Neural progenitor cell (in vitro differentiated cells): ENCODE results near the gene CLEC18C. TPM values are rescaled to one million over a fixed set of nuclear protein-coding genes. Genes with fewer than 3 reads are reported as not detected.
A peak's percentile ranks its signal among the peaks of the same experiment; 100 is the strongest.
"Not testable (repeated sequence)": the region's sequence is repeated elsewhere in the genome, so short reads cannot be mapped to it uniquely, and the experiment has no call there.

ENCODE experiments used
- DNase-seq: peaks from one replicate; pipeline ENCODE4 v3.0.0-alpha.2; 2016; ENCODE audit warnings: low spot score
- H2AFZ ChIP-seq: fragments of 200-600 bp; sonication (generic); replicated peaks from 2 replicates; pipeline ENCODE4 v1.6.1; 2016; ENCODE audit warnings: antibody characterized with exemption
- H3F3A ChIP-seq: fragments of 200-600 bp; sonication (generic); 2 replicates; pipeline ENCODE4 v1.6.1; 2016; ENCODE audit warnings: antibody characterized with exemption, low read depth
- H3K27ac ChIP-seq: fragments of 200-600 bp; sonication (generic); 2 replicates; pipeline ENCODE4 v1.5.1; 2016; ENCODE audit warnings: mild to moderate bottlenecking
- H3K27me3 ChIP-seq: fragments of 200-600 bp; sonication (generic); 2 replicates; pipeline ENCODE4 v1.6.1; 2016; ENCODE audit warnings: mild to moderate bottlenecking, moderate library complexity
- H3K36me3 ChIP-seq: fragments of 200-600 bp; sonication (generic); 2 replicates; pipeline ENCODE4 v1.5.1; 2016
- H3K4me1 ChIP-seq: fragments of 200-600 bp; sonication (generic); 2 replicates; pipeline ENCODE4 v1.6.1; 2016; ENCODE audit warnings: mixed run types
- H3K4me2 ChIP-seq: fragments of 200-600 bp; sonication (generic); 2 replicates; pipeline ENCODE4 v1.6.1; 2016
- H3K4me3 ChIP-seq: fragments of 200-600 bp; sonication (generic); 2 replicates; pipeline ENCODE4 v1.5.1; 2016
- H3K79me2 ChIP-seq: fragments of 200-600 bp; sonication (generic); 2 replicates; pipeline ENCODE4 v1.6.1; 2016; ENCODE audit warnings: low read depth
- H3K9ac ChIP-seq: fragments of 200-600 bp; sonication (generic); 2 replicates; pipeline ENCODE4 v1.6.1; 2016
- H3K9me3 ChIP-seq: fragments of 200-600 bp; sonication (generic); 2 replicates; pipeline ENCODE4 v1.5.1; 2016; ENCODE audit warnings: low read depth
- H4K20me1 ChIP-seq: fragments of 200-600 bp; sonication (generic); 2 replicates; pipeline ENCODE4 v1.6.1; 2016; ENCODE audit warnings: low read depth
- H3K27ac Mint-ChIP-seq: 3 replicates; pipeline ENCODE4 v1.8.0; 2021; ENCODE audit warnings: mixed read lengths
- H3K27me3 Mint-ChIP-seq: 2 replicates; pipeline ENCODE4 v1.8.0; 2022; ENCODE audit warnings: low read depth, mild to moderate bottlenecking, inconsistent platforms, moderate library complexity, mixed read lengths; ENCODE audit not compliant: insufficient read depth
- H3K36me3 Mint-ChIP-seq: 3 replicates; pipeline ENCODE4 v1.8.0; 2021; ENCODE audit warnings: mixed read lengths
- H3K4me1 Mint-ChIP-seq: 3 replicates; pipeline ENCODE4 v1.8.0; 2021; ENCODE audit warnings: mixed read lengths
- H3K4me3 Mint-ChIP-seq: 3 replicates; pipeline ENCODE4 v1.8.0; 2021; ENCODE audit warnings: mild to moderate bottlenecking, moderate library complexity, mixed read lengths
- H3K9me3 Mint-ChIP-seq: 3 replicates; pipeline ENCODE4 v1.8.0; 2020; ENCODE audit warnings: mixed read lengths
- total RNA-seq: library from RNA; depleted of rRNA; stranded (reverse); fragments of >200 nt; gene quantifications from 2 replicates; pipeline ENCODE4 v1.2.3, GENCODE V29; 2015; ENCODE audit warnings: low replicate concordance

The CLEC18C gene
- total RNA-seq, 1 donor from 2014 or later = 0.51 TPM

DNA sequence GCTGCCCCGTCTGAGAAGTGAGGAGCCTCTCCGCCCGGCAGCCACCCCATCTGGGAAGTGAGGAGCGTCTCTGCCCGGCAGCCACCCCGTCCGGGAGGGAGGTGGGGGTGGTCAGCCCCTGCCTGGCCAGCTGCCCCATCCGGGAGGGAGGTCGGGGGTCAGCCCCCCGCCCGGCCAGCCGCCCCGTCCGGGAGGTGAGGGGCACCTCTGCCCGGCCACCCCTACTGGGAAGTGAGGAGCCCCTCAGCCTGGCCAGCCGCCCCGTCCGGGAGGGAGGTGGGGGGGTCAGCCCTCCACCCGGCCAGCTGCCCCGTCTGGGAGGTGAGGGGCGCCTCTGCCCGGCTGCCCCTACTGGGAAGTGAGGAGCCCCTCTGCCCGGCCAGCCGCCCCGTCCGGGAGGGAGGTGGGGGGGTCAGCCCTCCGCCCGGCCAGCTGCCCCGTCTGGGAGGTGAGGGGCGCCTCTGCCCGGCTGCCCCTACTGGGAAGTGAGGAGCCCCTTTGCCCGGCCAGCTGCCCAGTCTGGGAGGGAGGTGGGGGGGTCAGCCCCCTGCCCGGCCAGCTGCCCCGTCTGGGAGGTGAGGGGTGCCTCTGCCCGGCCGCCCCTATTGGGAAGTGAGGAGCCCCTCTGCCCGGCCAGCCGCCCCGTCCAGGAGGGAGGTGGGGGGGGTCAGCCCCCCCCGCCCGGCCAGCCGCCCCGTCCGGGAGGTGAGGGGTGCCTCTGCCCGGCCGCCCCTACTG, 31.2 kb downstream of the CLEC18C start:
- not testable (repeated sequence) for H2AFZ ChIP-seq, H3K79me2 ChIP-seq, H4K20me1 ChIP-seq, H3K9ac ChIP-seq, H3K4me3 ChIP-seq, H3K27me3 Mint-ChIP-seq, DNase-seq, H3K36me3 ChIP-seq, H3K9me3 Mint-ChIP-seq, H3F3A ChIP-seq, H3K27me3 ChIP-seq, H3K9me3 ChIP-seq, H3K4me2 ChIP-seq, H3K4me1 ChIP-seq, H3K4me3 Mint-ChIP-seq, H3K27ac ChIP-seq, H3K4me1 Mint-ChIP-seq, H3K27ac Mint-ChIP-seq
- peaks cover 13% of the 10 kb centered on the region for H3K36me3 Mint-ChIP-seq

DNA sequence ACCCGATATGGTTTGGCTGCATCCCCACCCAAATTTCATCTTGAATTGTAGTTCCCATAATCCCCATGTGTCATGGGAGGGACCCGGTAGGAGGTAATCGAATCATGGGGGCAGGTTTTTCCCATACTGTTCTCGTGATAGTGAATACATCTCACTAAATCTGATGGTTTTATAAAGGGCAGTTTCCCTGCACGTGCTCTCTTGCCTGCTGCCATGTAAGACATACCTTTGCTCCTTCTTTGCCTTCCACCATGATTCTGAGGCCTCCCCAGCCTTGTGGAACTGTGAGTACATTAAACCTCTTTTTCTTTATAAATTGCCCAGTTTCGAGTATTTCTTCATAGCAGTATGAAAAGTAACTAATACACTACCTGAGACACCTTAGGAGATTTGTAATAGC, 32.8 kb downstream of the CLEC18C start:
- H3K9me3 Mint-ChIP-seq = not testable (repeated sequence)

DNA sequence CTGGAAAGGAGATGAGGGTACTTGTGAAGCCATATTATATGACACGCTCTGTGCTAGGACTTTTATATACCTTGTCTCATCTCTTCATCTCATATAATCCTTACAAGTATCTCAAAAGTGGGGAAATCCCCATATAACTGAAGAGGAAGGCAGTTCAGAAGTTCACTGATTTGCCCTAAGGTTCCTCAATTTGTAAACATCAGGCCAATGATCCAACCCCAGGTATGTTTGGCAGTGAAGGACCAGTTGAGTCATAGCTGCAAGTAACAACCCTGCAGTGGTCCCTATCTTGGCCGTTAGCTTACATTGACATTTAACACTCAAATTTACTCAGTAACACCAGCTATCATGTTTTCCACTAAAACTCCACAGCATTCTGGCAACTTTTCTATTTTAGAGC, 45.0 kb downstream of the CLEC18C start:
- not testable (repeated sequence) for H3K27ac Mint-ChIP-seq, H2AFZ ChIP-seq, H3K9ac ChIP-seq, H3K36me3 ChIP-seq, DNase-seq, H3K4me1 Mint-ChIP-seq, H3K9me3 Mint-ChIP-seq, H3K4me1 ChIP-seq, H3K79me2 ChIP-seq, H3K9me3 ChIP-seq, H3K4me2 ChIP-seq, H3K27me3 Mint-ChIP-seq, H3F3A ChIP-seq, H3K4me3 ChIP-seq, H4K20me1 ChIP-seq, H3K4me3 Mint-ChIP-seq, H3K36me3 Mint-ChIP-seq, H3K27me3 ChIP-seq, H3K27ac ChIP-seq

More for the DNA sequence above, 32.8 kb downstream of the CLEC18C start:
- H3K27ac ChIP-seq, H3K9me3 ChIP-seq, H3K36me3 ChIP-seq, H3K4me3 ChIP-seq, H3K4me1 Mint-ChIP-seq, H3K27me3 ChIP-seq, H3K4me2 ChIP-seq, H3K9ac ChIP-seq, H3K4me1 ChIP-seq, H3F3A ChIP-seq, H3K27me3 Mint-ChIP-seq, H4K20me1 ChIP-seq, H3K4me3 Mint-ChIP-seq, H2AFZ ChIP-seq, H3K79me2 ChIP-seq, DNase-seq: not testable (repeated sequence)
- Mint-ChIP-seq H3K27ac (peak overlapping the region; percentile 76), H3K36me3 (peaks cover 17% of the 10 kb centered on the region)

DNA sequence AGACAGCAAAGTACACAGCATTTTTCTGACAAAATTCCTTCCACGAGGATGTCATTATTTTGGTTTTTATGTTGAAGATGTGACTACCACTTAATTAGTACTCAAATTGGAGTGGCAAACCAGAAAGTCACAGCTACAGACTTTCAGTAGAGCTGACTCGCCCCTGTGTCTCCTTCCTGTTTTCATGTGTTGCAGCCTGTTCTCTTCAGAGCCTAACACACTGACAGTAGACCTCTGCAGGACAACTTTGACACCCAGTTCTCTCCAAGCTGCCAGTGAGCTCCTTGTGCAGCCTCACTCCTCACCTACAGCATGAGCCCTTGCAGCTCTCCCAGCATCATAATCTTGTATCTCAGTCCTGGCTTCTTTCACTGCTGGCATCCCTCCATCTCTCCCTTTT, 49.0 kb downstream of the CLEC18C start:
- H3K27me3 Mint-ChIP-seq, H3F3A ChIP-seq, H3K4me2 ChIP-seq, H3K27ac ChIP-seq, H3K9me3 Mint-ChIP-seq, H3K36me3 ChIP-seq, H3K36me3 Mint-ChIP-seq, H3K9ac ChIP-seq, H3K27me3 ChIP-seq, H3K79me2 ChIP-seq, H3K4me1 Mint-ChIP-seq, DNase-seq, H4K20me1 ChIP-seq, H2AFZ ChIP-seq, H3K9me3 ChIP-seq, H3K4me1 ChIP-seq, H3K4me3 Mint-ChIP-seq, H3K4me3 ChIP-seq, H3K27ac Mint-ChIP-seq: not testable (repeated sequence)

DNA sequence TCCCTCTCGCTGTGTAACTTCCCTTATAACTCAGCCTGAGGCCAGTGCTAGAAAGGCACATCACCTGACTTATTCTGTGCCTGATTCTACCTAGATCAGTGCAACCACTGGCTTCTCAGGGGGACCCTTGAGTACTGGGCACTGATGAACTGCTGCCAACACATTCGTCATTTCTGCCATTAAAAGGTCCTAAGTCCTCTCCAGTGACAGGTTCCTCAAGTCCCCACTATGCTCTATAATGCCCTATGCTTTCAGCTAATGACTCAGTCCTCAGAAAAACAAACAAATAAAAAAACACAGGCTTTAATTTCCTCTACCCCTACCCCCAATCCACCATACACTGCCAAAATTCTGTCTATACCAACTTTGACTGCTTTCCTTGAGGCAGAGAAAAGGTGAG, 49.6 kb downstream of the CLEC18C start:
- not testable (repeated sequence) for H2AFZ ChIP-seq, H3F3A ChIP-seq, DNase-seq, H3K4me3 ChIP-seq, H3K4me1 ChIP-seq, H3K36me3 Mint-ChIP-seq, H3K9ac ChIP-seq, H4K20me1 ChIP-seq, H3K79me2 ChIP-seq, H3K4me2 ChIP-seq, H3K9me3 Mint-ChIP-seq, H3K27ac ChIP-seq, H3K27me3 Mint-ChIP-seq, H3K36me3 ChIP-seq, H3K9me3 ChIP-seq, H3K27me3 ChIP-seq, H3K4me1 Mint-ChIP-seq, H3K4me3 Mint-ChIP-seq
- H3K27ac Mint-ChIP-seq = peak overlapping the region; percentile 34

DNA sequence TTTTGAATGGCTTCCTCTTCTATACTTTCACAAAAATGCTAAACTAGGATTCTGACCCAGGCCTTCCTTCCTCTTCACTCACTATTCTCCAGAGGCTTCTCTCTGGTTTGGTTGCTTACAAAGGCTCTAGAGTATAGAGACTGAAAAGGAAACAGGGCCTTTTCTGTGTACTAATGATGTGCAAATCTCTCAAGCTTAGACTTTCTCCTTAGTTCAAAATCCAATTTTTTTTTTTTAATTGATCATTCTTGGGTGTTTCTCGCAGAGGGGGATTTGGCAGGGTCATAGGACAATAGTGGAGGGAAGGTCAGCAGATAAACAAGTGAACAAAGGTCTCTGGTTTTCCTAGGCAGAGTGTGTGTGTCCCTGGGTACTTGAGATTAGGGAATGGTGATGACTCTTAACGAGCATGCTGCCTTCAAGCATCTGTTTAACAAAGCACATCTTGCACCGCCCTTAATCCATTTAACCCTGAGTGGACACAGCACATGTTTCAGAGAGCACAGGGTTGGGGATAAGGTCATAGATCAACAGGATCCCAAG, 50.5 kb downstream of the CLEC18C start:
- H3K27ac ChIP-seq = peak overlapping the region; percentile 14
- not testable (repeated sequence) for H4K20me1 ChIP-seq, H3K27ac Mint-ChIP-seq, H3F3A ChIP-seq, H3K27me3 Mint-ChIP-seq, H3K4me1 ChIP-seq, H3K4me3 ChIP-seq, H3K9me3 Mint-ChIP-seq, DNase-seq, H2AFZ ChIP-seq, H3K36me3 Mint-ChIP-seq, H3K79me2 ChIP-seq, H3K9ac ChIP-seq, H3K9me3 ChIP-seq, H3K4me3 Mint-ChIP-seq, H3K4me2 ChIP-seq, H3K27me3 ChIP-seq, H3K36me3 ChIP-seq, H3K4me1 Mint-ChIP-seq

DNA sequence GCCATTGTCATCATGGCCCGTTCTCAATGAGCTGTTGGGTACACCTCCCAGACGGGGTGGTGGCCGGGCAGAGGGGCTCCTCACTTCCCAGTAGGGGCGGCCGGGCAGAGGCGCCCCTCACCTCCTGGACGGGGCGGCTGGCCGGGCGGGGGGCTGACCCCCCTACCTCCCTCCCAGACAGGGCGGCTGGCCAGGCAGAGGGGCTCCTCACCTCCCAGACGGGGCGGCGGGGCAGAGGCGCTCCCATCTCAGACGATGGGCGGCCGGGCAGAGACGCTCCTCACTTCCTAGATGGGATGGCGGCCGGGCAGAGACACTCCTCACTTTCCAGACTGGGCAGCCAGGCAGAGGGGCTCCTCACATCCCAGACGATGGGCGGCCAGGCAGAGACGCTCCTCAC, 51.1 kb downstream of the CLEC18C start:
- not testable (repeated sequence) for H3K36me3 Mint-ChIP-seq, H3K4me3 ChIP-seq, H3K9me3 ChIP-seq, H3K79me2 ChIP-seq, H2AFZ ChIP-seq, H3K27ac ChIP-seq, H3K9ac ChIP-seq, H3K36me3 ChIP-seq, H3K4me2 ChIP-seq, H3K27me3 Mint-ChIP-seq, H3K9me3 Mint-ChIP-seq, H3K27me3 ChIP-seq, H4K20me1 ChIP-seq, H3K4me1 Mint-ChIP-seq, H3K4me3 Mint-ChIP-seq, H3K27ac Mint-ChIP-seq, DNase-seq, H3F3A ChIP-seq, H3K4me1 ChIP-seq

DNA sequence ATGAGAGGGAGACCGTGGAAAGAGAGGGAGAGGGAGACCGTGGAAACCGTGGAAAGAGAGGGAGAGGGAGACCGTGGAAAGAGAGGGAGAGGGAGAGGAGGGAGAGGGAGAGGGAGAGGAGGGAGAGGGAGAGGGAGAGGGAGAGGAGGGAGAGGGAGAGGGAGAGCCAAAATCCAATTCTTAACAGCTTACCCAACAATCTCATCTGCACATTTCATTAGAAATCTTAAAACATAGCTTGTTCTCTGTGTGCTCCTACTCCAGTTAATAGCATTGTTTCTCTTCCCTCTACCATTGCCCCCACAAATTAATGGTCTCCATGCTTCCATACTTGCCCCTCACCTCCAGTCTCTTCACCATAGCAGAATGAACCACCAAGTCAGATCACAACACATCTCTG, 51.8 kb downstream of the CLEC18C start:
- not testable (repeated sequence) for H3K79me2 ChIP-seq, H3K4me1 Mint-ChIP-seq, DNase-seq, H3K27me3 Mint-ChIP-seq, H3K4me2 ChIP-seq, H3K9ac ChIP-seq, H3K36me3 ChIP-seq, H3K9me3 Mint-ChIP-seq, H3K27ac ChIP-seq, H3K4me1 ChIP-seq, H3K27me3 ChIP-seq, H4K20me1 ChIP-seq, H3K36me3 Mint-ChIP-seq, H3K4me3 Mint-ChIP-seq, H3F3A ChIP-seq, H3K27ac Mint-ChIP-seq, H3K9me3 ChIP-seq, H3K4me3 ChIP-seq, H2AFZ ChIP-seq
